ENCODE data around the gene PHACTR1. TPM values are rescaled to one million over a fixed set of nuclear protein-coding genes. Genes with fewer than 3 reads are reported as not detected.

The PHACTR1 gene
- polyA plus RNA-seq, 2 of the 4 experiments (the other 2 are of a cell fraction) = not detected

DNA sequence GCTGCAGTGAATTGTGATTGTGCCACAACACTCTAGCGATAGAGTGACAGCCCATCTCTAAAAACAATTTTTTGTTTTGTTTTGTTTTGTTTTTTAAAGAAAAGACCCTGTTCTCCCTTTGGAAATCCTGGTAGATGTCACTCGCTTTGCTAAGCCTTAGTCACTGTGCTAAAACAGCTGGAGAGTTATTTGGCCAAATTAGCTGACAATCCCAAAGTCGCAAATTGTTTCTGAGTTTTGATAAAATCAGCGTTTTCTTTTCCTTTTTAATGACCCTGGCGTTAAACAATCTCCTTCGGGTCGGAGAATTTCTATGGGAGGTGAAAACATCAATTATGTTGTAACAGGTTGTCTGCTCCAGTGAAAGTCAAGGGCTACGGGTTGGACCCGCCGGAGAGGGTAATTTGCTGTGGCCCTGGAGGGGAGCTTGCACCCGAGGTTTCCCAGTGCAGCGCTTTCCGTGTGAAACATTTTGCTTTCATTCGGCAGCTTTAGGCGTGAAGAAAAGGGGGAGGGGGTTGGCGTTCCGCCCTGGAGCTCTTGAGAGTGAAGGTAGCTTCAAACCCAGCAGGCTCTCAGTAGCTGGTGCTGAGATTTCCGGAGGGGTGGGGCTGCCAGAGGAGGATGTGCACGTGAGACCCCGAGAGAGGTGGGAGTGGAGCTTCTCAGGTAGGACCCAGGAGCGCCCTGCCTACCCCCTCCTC is 296.6 kb downstream of the PHACTR1 start (continued):
- TF ChIP-seq, protein P1, sequence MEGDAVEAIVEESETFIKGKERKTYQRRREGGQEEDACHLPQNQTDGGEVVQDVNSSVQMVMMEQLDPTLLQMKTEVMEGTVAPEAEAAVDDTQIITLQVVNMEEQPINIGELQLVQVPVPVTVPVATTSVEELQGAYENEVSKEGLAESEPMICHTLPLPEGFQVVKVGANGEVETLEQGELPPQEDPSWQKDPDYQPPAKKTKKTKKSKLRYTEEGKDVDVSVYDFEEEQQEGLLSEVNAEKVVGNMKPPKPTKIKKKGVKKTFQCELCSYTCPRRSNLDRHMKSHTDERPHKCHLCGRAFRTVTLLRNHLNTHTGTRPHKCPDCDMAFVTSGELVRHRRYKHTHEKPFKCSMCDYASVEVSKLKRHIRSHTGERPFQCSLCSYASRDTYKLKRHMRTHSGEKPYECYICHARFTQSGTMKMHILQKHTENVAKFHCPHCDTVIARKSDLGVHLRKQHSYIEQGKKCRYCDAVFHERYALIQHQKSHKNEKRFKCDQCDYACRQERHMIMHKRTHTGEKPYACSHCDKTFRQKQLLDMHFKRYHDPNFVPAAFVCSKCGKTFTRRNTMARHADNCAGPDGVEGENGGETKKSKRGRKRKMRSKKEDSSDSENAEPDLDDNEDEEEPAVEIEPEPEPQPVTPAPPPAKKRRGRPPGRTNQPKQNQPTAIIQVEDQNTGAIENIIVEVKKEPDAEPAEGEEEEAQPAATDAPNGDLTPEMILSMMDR (IDR thresholded peaks at IDR 0.05) = no peak
- TF ChIP-seq POLR2AphosphoS2 (conservative IDR thresholded peaks at IDR 0.05; ENCODE audit: low read length) (no peak), ESRRA (IDR thresholded peaks at IDR 0.05; ENCODE audit: borderline replicate concordance, low read length) (no peak), RNF2 (IDR thresholded peaks at IDR 0.05; ENCODE audit: borderline replicate concordance, low read depth) (no peak)

DNA sequence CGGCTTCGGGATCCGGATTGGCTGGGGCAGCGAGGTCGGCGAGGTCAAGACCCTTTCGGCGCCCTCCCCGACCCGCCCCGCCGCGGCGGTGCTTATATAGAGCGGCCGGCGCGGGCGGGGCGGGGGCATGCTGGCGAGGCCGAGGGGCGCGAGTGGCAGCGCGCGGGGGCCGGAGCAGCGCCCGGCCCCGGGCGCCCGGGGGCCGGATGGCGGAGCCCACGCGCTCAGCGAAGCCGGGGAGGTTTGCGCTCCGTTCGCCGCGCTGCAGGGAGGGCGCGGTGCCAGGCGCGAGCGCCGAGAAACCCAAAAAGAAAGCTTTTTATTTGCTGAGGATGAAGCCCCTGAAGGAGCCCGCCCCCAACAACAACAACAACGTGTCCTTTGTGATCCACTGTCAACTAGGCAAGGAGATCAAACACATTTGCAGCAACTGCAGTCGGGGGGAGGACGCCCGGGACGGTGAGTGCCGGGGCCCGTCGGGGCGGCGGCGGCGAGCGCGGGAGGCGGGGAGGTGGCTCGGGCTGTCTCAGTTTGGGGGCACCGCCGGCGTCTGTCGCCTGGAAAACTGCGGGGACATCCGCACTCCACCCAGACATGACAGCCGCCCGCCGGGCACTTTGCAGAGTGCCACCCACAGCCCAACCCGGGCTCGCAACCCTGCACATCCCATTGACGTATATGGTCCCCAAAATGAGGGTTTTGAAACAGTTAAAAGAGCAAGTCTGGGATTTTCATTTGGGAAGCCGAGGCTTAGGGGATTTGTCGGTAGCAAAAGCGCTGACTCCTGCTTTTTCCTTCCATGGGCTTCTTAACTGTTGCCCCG is 297.3 kb downstream of the PHACTR1 start:
- Histone ChIP-seq H3K4me3 (peak overlapping the region; percentile 38), H3K27ac (no peak overlapping the region), H3K4me1 (peaks cover 12% of the 10 kb centered on the region; the same call in 1 of the 3 replicates), H3K4me2 (peak overlapping the region; percentile 86), H3K9me3 (no peaks in the 10 kb centered on the region)
- DNase-seq (ENCODE audit: low read depth in 1 of 2, low spot score in 1 of 2) (no peak), FAIRE-seq (no peak), ATAC-seq (peak in 1 of 2 experiments; percentile 26; a peak in 2 of 6 replicates)
- ChIA-PET CTCF (no interaction called here), POLR2A (no interaction called here)
- 11% methylated on average over 25 of the region's 83 CpGs for WGBS (ENCODE audit: missing lambda C conversion rate)
- no peak for TF ChIP-seq TP53 (CRISPR knock-in tag; IDR thresholded peaks at IDR 0.05)
- TF ChIP-seq MAFK (IDR thresholded peaks at IDR 0.05; ENCODE audit: partially characterized antibody) = peak; percentile 46
- no peak for TF ChIP-seq POLR2AphosphoS2 (conservative IDR thresholded peaks at IDR 0.05; ENCODE audit: low read length)

DNA sequence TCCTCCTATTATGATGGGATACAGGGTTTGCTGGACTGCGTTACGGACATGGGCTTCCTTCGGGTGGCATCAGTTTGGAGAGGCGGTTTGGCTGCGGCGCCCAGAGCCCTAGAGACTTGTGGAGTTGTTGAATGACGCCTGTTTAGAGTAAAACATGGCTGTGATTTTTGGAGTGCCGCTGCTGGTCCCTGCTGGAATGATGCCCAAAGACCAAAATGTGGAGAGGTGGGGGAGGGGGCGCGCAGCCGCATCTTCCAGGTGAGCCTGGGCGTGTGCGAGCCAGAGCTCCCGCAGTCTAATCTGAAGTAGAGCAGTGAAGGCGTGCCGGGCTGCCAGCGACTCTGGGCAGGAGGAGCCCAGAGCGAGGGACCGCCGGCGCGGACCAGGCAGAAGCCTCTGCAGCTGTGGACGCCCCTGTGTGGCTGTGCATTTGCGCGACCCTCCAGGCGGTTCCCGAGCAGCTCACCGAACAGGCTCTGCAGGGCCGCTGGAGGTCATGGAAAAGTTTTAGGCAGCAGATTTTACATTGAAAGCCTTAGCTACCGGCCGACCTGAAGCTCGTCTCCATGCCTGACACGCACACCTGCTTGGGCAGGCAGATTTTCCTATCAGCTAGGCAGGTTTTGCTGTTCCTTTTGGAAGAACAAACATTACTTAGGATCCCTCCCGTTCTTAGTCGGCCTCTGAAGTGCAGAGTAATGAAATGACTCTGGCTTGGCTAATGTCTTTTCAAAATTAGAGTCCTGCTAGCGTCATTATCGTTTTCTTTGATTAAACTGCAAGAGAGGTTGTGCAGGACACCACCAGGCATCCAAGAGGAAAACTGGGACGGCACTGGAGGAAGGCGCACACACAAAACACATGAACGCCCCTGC is 298.2 kb downstream of the PHACTR1 start:
- ATAC-seq = peak; percentile 61 to 69; a peak in 4 of 6 replicates
- no peak for FAIRE-seq
- peak in 1 of 2 experiments; percentile 6 for DNase-seq (ENCODE audit: low read depth in 1 of 2, low spot score in 1 of 2)
- H3K4me2 ChIP-seq = peak overlapping the region; percentile 86
- no peak overlapping the region for H3K27ac ChIP-seq
- TF ChIP-seq EP300 (IDR thresholded peaks at IDR 0.05) (no peak), NPAS2 (CRISPR knock-in tag; IDR thresholded peaks at IDR 0.05; ENCODE audit: borderline replicate concordance) (no peak), CEBPB (IDR thresholded peaks at IDR 0.05) (no peak), RARB (CRISPR knock-in tag; IDR thresholded peaks at IDR 0.05) (no peak), KDM1A (IDR thresholded peaks at IDR 0.05; ENCODE audit: low read depth) (no peak), ELK1 (IDR thresholded peaks at IDR 0.05; ENCODE audit: low read depth, low read length) (no peak), GATA3 (IDR thresholded peaks at IDR 0.05; ENCODE audit: borderline replicate concordance) (no peak), POLR2AphosphoS2 (conservative IDR thresholded peaks at IDR 0.05; ENCODE audit: low read length) (no peak)
- TF ChIP-seq, protein P1 (IDR thresholded peaks at IDR 0.05) = no peak
- POLR2A ChIA-PET = no interaction called here
- no peaks in the 10 kb centered on the region for H3K9me3 ChIP-seq
- CTCF ChIA-PET = no interaction called here
- 4% methylated on average over 14 of the region's 40 CpGs for WGBS (ENCODE audit: missing lambda C conversion rate)
- no peak overlapping the region; the same call in 2 of the 3 replicates for H3K4me3 ChIP-seq
- H3K4me1 ChIP-seq = peaks cover 12% of the 10 kb centered on the region; the same call in 1 of the 3 replicates

Measured in A549 (cell line).